H1 (cell line): Measurements from ENCODE around the gene CFAP221. TPM values are rescaled to one million over a fixed set of nuclear protein-coding genes. Genes with fewer than 3 reads are reported as not detected.

Source experiments
- CTCF ChIA-PET: fragments of 300-600 bp; sonication (Branson Sonifier 250); formaldehyde crosslinking; loops from one replicate; lab custom pipeline; 2021; ENCODE audit not compliant: partially characterized antibody; lab: Charles Lee
- POLR2A ChIA-PET: fragments of 300-600 bp; sonication (Branson Sonifier 250); formaldehyde crosslinking; loops from one replicate; lab custom pipeline; 2021; ENCODE audit warnings: inconsistent platforms; ENCODE audit not compliant: partially characterized antibody; lab: Charles Lee
- DNase-seq, 2 experiments: peaks; one replicate each; pipeline versions ENCODE4 v3.0.0 to v3.0.0-alpha.2; 2010 to 2022; ENCODE audit warnings: low spot score in 2 of 2, low read depth in 1 of 2, mixed read lengths in 1 of 2
- FAIRE-seq: peaks from 2 replicates; lab custom pipeline; 2011; peaks lifted over from hg19 to GRCh38; lab: Jason Lieb, UNC
- H2AFZ ChIP-seq: 2 replicates; pipeline ENCODE4 v1.8.1; 2012; ENCODE audit warnings: low read length, inconsistent platforms
- H2AK5ac ChIP-seq: 2 replicates; pipeline ENCODE4 v1.6.1; 2013; ENCODE audit warnings: low read depth, low read length
- H2BK120ac ChIP-seq: replicated peaks from 2 replicates; pipeline ENCODE3; 2013; ENCODE audit warnings: low read depth, low read length, inconsistent platforms
- H2BK12ac ChIP-seq: 2 replicates; pipeline ENCODE4 v1.6.1; 2013; ENCODE audit warnings: low read depth, low read length
- H2BK15ac ChIP-seq: 2 replicates; pipeline ENCODE4 v1.6.1; 2013; ENCODE audit warnings: low read length
- H2BK20ac ChIP-seq: 2 replicates; pipeline ENCODE4 v1.6.1; 2013; ENCODE audit warnings: low read length
- H2BK5ac ChIP-seq: 2 replicates; pipeline ENCODE4 v1.6.1; 2013; ENCODE audit warnings: low read depth, low read length
- H3K14ac ChIP-seq: 2 replicates; pipeline ENCODE4 v1.6.1; 2013; ENCODE audit warnings: inconsistent platforms; ENCODE audit not compliant: insufficient read length
- H3K18ac ChIP-seq: 2 replicates; pipeline ENCODE4 v1.6.1; 2013; ENCODE audit warnings: low read length; ENCODE audit errors: extremely low read depth
- H3K23ac ChIP-seq: 2 replicates; pipeline ENCODE4 v1.6.1; 2013; ENCODE audit warnings: inconsistent platforms; ENCODE audit not compliant: insufficient read length
- H3K23me2 ChIP-seq: 2 replicates; pipeline ENCODE4 v1.6.1; 2013; ENCODE audit warnings: low read depth, low read length
- H3K27ac ChIP-seq: 2 replicates; pipeline ENCODE4 v1.6.1; 2011; ENCODE audit warnings: low read depth, low read length, inconsistent platforms
- H3K27me3 ChIP-seq, 4 experiments: replicated peaks in 1 of 4; 1 replicate in 1 of 4; 2 replicates in 3 of 4; pipeline versions ENCODE4 v1.6.1 to v1.8.1; 2011 to 2013; ENCODE audit warnings: low read length in 3 of 4, mild to moderate bottlenecking in 3 of 4, inconsistent platforms in 2 of 4, mixed read lengths in 2 of 4, moderate library complexity in 1 of 4; ENCODE audit not compliant: control insufficient read depth in 3 of 4, insufficient read depth in 3 of 4; ENCODE audit errors: extremely low read depth in 1 of 4
- H3K36me3 ChIP-seq, 4 experiments: 2 replicates each; pipeline versions ENCODE4 v1.6.1 to v1.8.1; 2011 to 2013; ENCODE audit warnings: mild to moderate bottlenecking in 4 of 4, low read length in 3 of 4, moderate library complexity in 2 of 4, control low read depth in 1 of 4, inconsistent platforms in 1 of 4; ENCODE audit not compliant: insufficient read depth in 4 of 4, control insufficient read depth in 2 of 4
- H3K4ac ChIP-seq: replicated peaks from 2 replicates; pipeline ENCODE3; 2013; ENCODE audit warnings: low read length, low read depth, mixed read lengths, inconsistent platforms; ENCODE audit not compliant: insufficient read length
- H3K4me1 ChIP-seq, 4 experiments: replicated peaks in 1 of 4; 1 replicate in 1 of 4; 2 replicates in 3 of 4; pipeline versions ENCODE4 v1.6.1 to v1.8.1; 2011 to 2013; ENCODE audit warnings: low read length in 3 of 4, inconsistent platforms in 2 of 4, mixed read lengths in 1 of 4; ENCODE audit not compliant: insufficient read depth in 4 of 4, control insufficient read depth in 3 of 4
- H3K4me2 ChIP-seq, 2 experiments: 2 replicates each; pipeline versions ENCODE4 v1.6.1 to v1.8.1; 2011 to 2013; ENCODE audit warnings: low read depth in 2 of 2, low read length in 2 of 2, control low read depth in 1 of 2, inconsistent platforms in 1 of 2, mild to moderate bottlenecking in 1 of 2; ENCODE audit not compliant: insufficient read depth in 1 of 2
- H3K4me3 ChIP-seq, 4 experiments: fragments of 200-600, 300-600 bp in 1 of 4; sonication (generic), shearing (Covaris generic), sonication (Bioruptor Twin) in 1 of 4; 2 replicates each; pipeline versions ENCODE4 v1.5.1 to v1.8.1; 2011 to 2016; ENCODE audit warnings: low read length in 4 of 4, low read depth in 3 of 4, control low read depth in 2 of 4, inconsistent platforms in 2 of 4, mild to moderate bottlenecking in 2 of 4, mixed read lengths in 1 of 4, moderate library complexity in 1 of 4; ENCODE audit not compliant: insufficient read depth in 2 of 4; ENCODE audit errors: extremely low read depth in 1 of 4
- H3K56ac ChIP-seq: replicated peaks from 2 replicates; pipeline ENCODE3; 2013; ENCODE audit warnings: low read depth, mild to moderate bottlenecking, mixed read lengths, low read length, inconsistent platforms; ENCODE audit not compliant: insufficient read length
- H3K79me1 ChIP-seq: 2 replicates; pipeline ENCODE4 v1.6.1; 2013; ENCODE audit warnings: low read depth, low read length, control low read depth
- H3K79me2 ChIP-seq, 2 experiments: 2 replicates each; pipeline versions ENCODE4 v1.6.1 to v1.8.1; 2012 to 2013; ENCODE audit warnings: low read length in 2 of 2, mild to moderate bottlenecking in 2 of 2, inconsistent platforms in 1 of 2; ENCODE audit not compliant: insufficient read depth in 2 of 2, control insufficient read depth in 1 of 2
- H3K9ac ChIP-seq, 4 experiments: replicated peaks in 1 of 4; 1 replicate in 1 of 4; 2 replicates in 3 of 4; pipeline versions ENCODE4 v1.6.1 to v1.8.1; 2011 to 2013; ENCODE audit warnings: low read depth in 3 of 4, low read length in 3 of 4, control low read depth in 2 of 4, mild to moderate bottlenecking in 2 of 4, moderate library complexity in 2 of 4, inconsistent platforms in 1 of 4; ENCODE audit errors: extremely low read depth in 1 of 4
- H3K9me3 ChIP-seq, 2 experiments: 2 replicates each; pipeline versions ENCODE4 v1.6.1 to v1.8.1; 2012 to 2013; ENCODE audit warnings: mild to moderate bottlenecking in 2 of 2, moderate library complexity in 2 of 2, control low read depth in 1 of 2, inconsistent platforms in 1 of 2, low read depth in 1 of 2, low read length in 1 of 2, mixed read lengths in 1 of 2; ENCODE audit not compliant: insufficient read depth in 2 of 2
- H4K20me1 ChIP-seq, 2 experiments: replicated peaks in 1 of 2; 2 replicates each; pipeline versions ENCODE3 to v1.8.1; 2011 to 2013; ENCODE audit warnings: inconsistent platforms in 2 of 2, low read length in 2 of 2, mild to moderate bottlenecking in 1 of 2; ENCODE audit not compliant: insufficient read depth in 2 of 2, control insufficient read depth in 1 of 2
- H4K5ac ChIP-seq: 2 replicates; pipeline ENCODE4 v1.6.1; 2013; ENCODE audit warnings: low read length, low read depth, mixed read lengths, inconsistent platforms; ENCODE audit not compliant: insufficient read length
- H4K8ac ChIP-seq: 2 replicates; pipeline ENCODE4 v1.8.0; 2013; ENCODE audit warnings: mild to moderate bottlenecking, moderate library complexity, low read length, inconsistent platforms; ENCODE audit not compliant: insufficient read depth; ENCODE audit errors: extremely low read depth
- H4K91ac ChIP-seq: replicated peaks from 2 replicates; pipeline ENCODE3; 2013; ENCODE audit warnings: low read length, mixed read lengths, inconsistent platforms; ENCODE audit not compliant: insufficient read length
- CHD2 ChIP-seq: IDR thresholded peaks from 2 replicates; pipeline ENCODE4 v1.6.1; 2012; ENCODE audit warnings: low read length, improper control_type of control experiment
- CTCF ChIP-seq, 3 experiments: IDR thresholded peaks; 1 replicate in 2 of 3; 2 replicates in 1 of 3; pipeline versions ENCODE4 v1.5.1 to v1.6.1; 2011; ENCODE audit warnings: low read length in 3 of 3, mild to moderate bottlenecking in 3 of 3, inconsistent platforms in 2 of 3, low read depth in 1 of 3, moderate library complexity in 1 of 3; ENCODE audit not compliant: insufficient read depth in 1 of 3; ENCODE audit errors: control extremely low read depth in 1 of 3
- GABPA ChIP-seq: IDR thresholded peaks from 2 replicates; pipeline ENCODE4 v1.6.1; 2011; ENCODE audit warnings: mild to moderate bottlenecking, low read length, moderate library complexity, borderline replicate concordance; ENCODE audit not compliant: insufficient read depth
- KDM4A ChIP-seq: IDR thresholded peaks from one replicate; pipeline ENCODE4 v1.7.1; 2012; ENCODE audit warnings: low read depth, mild to moderate bottlenecking, moderate library complexity, low read length, inconsistent platforms; ENCODE audit not compliant: severe bottlenecking
- RNF2 ChIP-seq: fragments of 200-900, 300-1000 bp; sonication (generic); IDR thresholded peaks from 2 replicates; pipeline ENCODE4 v1.7.1; 2016; ENCODE audit warnings: borderline replicate concordance, low read depth, mild to moderate bottlenecking, antibody characterized with exemption, low read length; ENCODE audit not compliant: poor library complexity, severe bottlenecking; ENCODE audit errors: missing control alignments
- SAP30 ChIP-seq: fragments of 300-600 bp; sonication (generic); IDR thresholded peaks from 2 replicates; pipeline ENCODE4 v1.7.1; 2012; ENCODE audit warnings: low read length, moderate library complexity, mild to moderate bottlenecking, inconsistent platforms; ENCODE audit not compliant: insufficient read depth, insufficient replicate concordance
- SIRT6 ChIP-seq: IDR thresholded peaks from one replicate; pipeline ENCODE4 v1.7.1; 2012; ENCODE audit warnings: low read length, inconsistent platforms
- TAF7 ChIP-seq: optimal IDR thresholded peaks from 2 replicates; pipeline ENCODE3; 2011; ENCODE audit warnings: low read depth, mild to moderate bottlenecking, inconsistent platforms, low read length, moderate library complexity, borderline replicate concordance
- WGBS, 2 experiments: shearing (Covaris generic) in 1 of 2; methylation state at CpG; one replicate each; pipeline versions ENCODE4 v1.1.6 to v1.1.7; 2013 to 2015; ENCODE audit warnings: low lambda C conversion rate in 2 of 2, mixed read lengths in 2 of 2, inconsistent platforms in 1 of 2, low coverage in 1 of 2, missing lambda C conversion rate in 1 of 2; ENCODE audit not compliant: insufficient replicate concordance in 2 of 2, insufficient coverage in 1 of 2, insufficient read length in 1 of 2; ENCODE audit errors: extremely low coverage in 1 of 2, missing lambda C conversion rate in 1 of 2; 5-methylcytosine and 5-hydroxymethylcytosine counted together
- polyA plus RNA-seq, 7 experiments: library from polyadenylated mRNA; depleted of rRNA in 3 of 7; stranded (reverse) in 5 of 7; unstranded in 2 of 7; fragments of >200 nt in 5 of 7; fragments of 200-250 nt in 2 of 7; gene quantifications; 1 replicate in 5 of 7; 2 replicates in 1 of 7; 4 replicates in 1 of 7; pipeline versions ENCODE4 v1.2.1 to v1.2.3, GENCODE V29; 2011 to 2013; ENCODE audit warnings: missing spikeins in 2 of 7, mixed read lengths in 2 of 7
- total RNA-seq: library from RNA; stranded (reverse); fragmentation: NEBNext Ultra II Directional; extraction: Animal tissue kit (Norgen Biotek cat#: 25700); gene quantifications from 2 replicates; pipeline ENCODE4 v1.2.1, GENCODE V29; 2021
- TF ChIP-seq, protein P1 (sequence below): IDR thresholded peaks from 2 replicates; pipeline ENCODE4 v1.6.1; 2012; ENCODE audit warnings: inconsistent platforms

Gene CFAP221
- total and polyA plus RNA-seq, 2 of the 8 experiments (the other 6 are each of a cell fraction or from before 2014, with no cell fraction given): 0.14 to 0.71 TPM

DNA sequence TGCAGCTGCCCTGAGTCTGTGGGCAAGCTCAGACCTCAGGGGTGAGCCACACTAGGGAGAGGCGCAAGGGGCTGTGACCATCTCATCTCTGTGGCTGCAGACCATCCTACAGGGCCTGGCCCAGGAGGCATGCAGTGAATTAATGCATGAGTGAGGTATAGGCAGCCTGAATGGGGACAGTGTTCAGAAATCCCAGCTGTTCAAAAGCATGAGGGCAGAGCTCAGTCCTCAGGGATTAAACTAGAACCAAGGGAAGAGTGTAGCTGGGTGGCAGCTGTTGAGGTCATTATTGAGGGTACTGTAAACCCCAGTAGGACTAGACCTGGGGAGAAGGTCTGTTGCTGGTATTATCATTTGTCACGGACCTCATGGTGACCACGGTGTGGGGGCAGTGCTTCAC, 151.8 kb downstream of the CFAP221 start:
- H3K79me2 ChIP-seq: no peaks in the 10 kb centered on the region
- peaks cover 0 to 6% of the 10 kb centered on the region in 2 experiments for H4K20me1 ChIP-seq
- no peaks in the 10 kb centered on the region for H3K27me3 ChIP-seq
- H3K56ac ChIP-seq: no peak overlapping the region
- H2BK15ac ChIP-seq: no peak overlapping the region
- no peak overlapping the region for H2AK5ac ChIP-seq
- no peak overlapping the region for H3K14ac ChIP-seq
- no peaks in the 10 kb centered on the region for H3K9me3 ChIP-seq
- H3K27ac ChIP-seq: no peak overlapping the region
- no peak overlapping the region for H3K4me2 ChIP-seq
- peaks cover 21 to 49% (median 24%) of the 10 kb centered on the region in 4 experiments for H3K4me1 ChIP-seq
- peak overlapping the region; percentile 4; the same call in 1 of the 2 replicates for H2BK12ac ChIP-seq
- WGBS, 2 experiments: 98% methylated on average over 3 of the region's 3 CpGs; no CpG with 5 or more reads in 1 of the 2 experiments
- H3K23ac ChIP-seq: no peak overlapping the region
- H2BK120ac ChIP-seq: no peak overlapping the region
- ChIA-PET CTCF (interaction anchor here (1.1 to 1.6 kb wide), 3 partner anchors 10 to 32 kb away, joined by 3 to 4 read pairs (median 4); no protein-coding TSS in a partner anchor), POLR2A (interaction anchor here (1.8 to 4.3 kb wide), 2 partner anchors 12 to 15 kb away, joined by 8 to 22 read pairs; no protein-coding TSS in a partner anchor)
- peaks cover 7% of the 10 kb centered on the region for H3K23me2 ChIP-seq
- H3K9ac ChIP-seq: no peak overlapping the region
- H4K8ac ChIP-seq: no peak overlapping the region; the same call in 1 of the 2 replicates
- H3K18ac ChIP-seq: no peak overlapping the region
- no peak overlapping the region for H2BK20ac ChIP-seq
- H3K36me3 ChIP-seq: no peaks in the 10 kb centered on the region; a peak in 1 of 8 replicates
- no peak for FAIRE-seq
- H4K91ac ChIP-seq: no peak overlapping the region
- no peak for DNase-seq
- no peak overlapping the region for H3K4ac ChIP-seq
- no peak overlapping the region for H2BK5ac ChIP-seq
- no peak overlapping the region for H4K5ac ChIP-seq
- no peak overlapping the region for H2AFZ ChIP-seq
- H3K4me3 ChIP-seq: no peak overlapping the region
- no peaks in the 10 kb centered on the region; the same call in 1 of the 2 replicates for H3K79me1 ChIP-seq
- no peak for TF ChIP-seq RNF2
- no peak for TF ChIP-seq CHD2
- TF ChIP-seq SIRT6: no peak
- TF ChIP-seq SAP30: no peak
- no peak for TF ChIP-seq CTCF (IDR thresholded peaks at IDR 0.05; ENCODE audit: control extremely low read depth in 1 of 3, insufficient read depth in 1 of 3, low read depth in 1 of 3, low read length in 3 of 3)
- TF ChIP-seq GABPA: no peak
- TF ChIP-seq KDM4A: no peak
- no peak for TF ChIP-seq TAF7
- TF ChIP-seq, protein P1, sequence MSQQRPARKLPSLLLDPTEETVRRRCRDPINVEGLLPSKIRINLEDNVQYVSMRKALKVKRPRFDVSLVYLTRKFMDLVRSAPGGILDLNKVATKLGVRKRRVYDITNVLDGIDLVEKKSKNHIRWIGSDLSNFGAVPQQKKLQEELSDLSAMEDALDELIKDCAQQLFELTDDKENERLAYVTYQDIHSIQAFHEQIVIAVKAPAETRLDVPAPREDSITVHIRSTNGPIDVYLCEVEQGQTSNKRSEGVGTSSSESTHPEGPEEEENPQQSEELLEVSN: no peak
